ACC112 (cell line): ENCODE data around the gene ROBO1.

Experiments
- H2AFZ ChIP-seq: fragments of 200-600 bp; sonication (generic); one replicate; pipeline ENCODE4 v1.6.0; 2017; ENCODE audit warnings: antibody characterized with exemption, low read length; ENCODE audit not compliant: unreplicated experiment
- H3K27ac ChIP-seq: fragments of 200-600 bp; sonication (generic); 2 replicates; pipeline ENCODE4 v1.5.1; 2014; ENCODE audit warnings: low read depth, mild to moderate bottlenecking, antibody characterized with exemption, low read length, moderate library complexity
- H3K27me3 ChIP-seq: fragments of 200-600 bp; sonication (generic); 2 replicates; pipeline ENCODE4 v1.6.1; 2014; ENCODE audit warnings: mild to moderate bottlenecking, antibody characterized with exemption, low read length, moderate library complexity, mixed read lengths; ENCODE audit not compliant: insufficient read depth
- H3K36me3 ChIP-seq: fragments of 200-600 bp; sonication (generic); 2 replicates; pipeline ENCODE4 v1.6.1; 2016; ENCODE audit warnings: mild to moderate bottlenecking, antibody characterized with exemption, low read length, moderate library complexity, mixed read lengths; ENCODE audit not compliant: insufficient read depth
- H3K4me1 ChIP-seq: fragments of 200-600 bp; sonication (generic); one replicate; pipeline ENCODE4 v1.6.1; 2016; ENCODE audit warnings: low read length, mixed read lengths; ENCODE audit not compliant: insufficient read depth, unreplicated experiment, control insufficient read depth
- H3K4me3 ChIP-seq: fragments of 200-600 bp; sonication (generic); 2 replicates; pipeline ENCODE4 v1.5.1; 2014; ENCODE audit warnings: mild to moderate bottlenecking, low read depth, low read length
- H3K79me2 ChIP-seq: fragments of 200-600 bp; sonication (generic); one replicate; pipeline ENCODE4 v1.6.0; 2016; ENCODE audit warnings: low read length; ENCODE audit not compliant: control insufficient read depth, unreplicated experiment, insufficient read depth

The ROBO1 gene

GRCh38 chr3:79097964-79098660, 669.7 kb downstream of the ROBO1 start:
- no peaks in the 10 kb centered on the region for H3K4me1 ChIP-seq
- H3K27ac ChIP-seq = no peak overlapping the region
- H3K4me3 ChIP-seq = no peak overlapping the region
- no peaks in the 10 kb centered on the region for H3K36me3 ChIP-seq
- H2AFZ ChIP-seq = no peak overlapping the region
- H3K27me3 ChIP-seq = no peaks in the 10 kb centered on the region
- no peaks in the 10 kb centered on the region for H3K79me2 ChIP-seq

- H3K36me3 ChIP-seq = no peaks in the 10 kb centered on the region
- no peak overlapping the region for H3K4me3 ChIP-seq
- H3K4me1 ChIP-seq = no peaks in the 10 kb centered on the region
- H3K27me3 ChIP-seq = no peaks in the 10 kb centered on the region
- no peaks in the 10 kb centered on the region for H3K79me2 ChIP-seq
- H3K27ac ChIP-seq = no peak overlapping the region
- no peak overlapping the region for H2AFZ ChIP-seq
Observed at GRCh38 chr3:79094654-79095053, 673.1 kb downstream of the ROBO1 start.

GRCh38 chr3:79086514-79086913, 681.3 kb downstream of the ROBO1 start:
- H3K4me3 ChIP-seq = no peak overlapping the region
- H2AFZ ChIP-seq = no peak overlapping the region
- H3K27me3 ChIP-seq = no peaks in the 10 kb centered on the region
- no peaks in the 10 kb centered on the region for H3K36me3 ChIP-seq
- no peaks in the 10 kb centered on the region for H3K79me2 ChIP-seq
- peaks cover 5% of the 10 kb centered on the region for H3K4me1 ChIP-seq
- no peak overlapping the region for H3K27ac ChIP-seq

- H3K4me1 ChIP-seq = peaks cover 5% of the 10 kb centered on the region
- H3K79me2 ChIP-seq = no peaks in the 10 kb centered on the region
- H2AFZ ChIP-seq = peak overlapping the region; percentile 2
- no peak overlapping the region for H3K4me3 ChIP-seq
- H3K27ac ChIP-seq = no peak overlapping the region
- H3K27me3 ChIP-seq = no peaks in the 10 kb centered on the region
- no peaks in the 10 kb centered on the region for H3K36me3 ChIP-seq
Observed at GRCh38 chr3:79085171-79085570, 682.6 kb downstream of the ROBO1 start.

- no peak overlapping the region for H2AFZ ChIP-seq
- H3K27me3 ChIP-seq = no peaks in the 10 kb centered on the region
- no peaks in the 10 kb centered on the region for H3K79me2 ChIP-seq
Observed at GRCh38 chr3:79081335-79081734, 686.5 kb downstream of the ROBO1 start.

GRCh38 chr3:79074558-79074957, 693.2 kb downstream of the ROBO1 start:
- H3K79me2 ChIP-seq = no peaks in the 10 kb centered on the region
- H3K36me3 ChIP-seq = no peaks in the 10 kb centered on the region
- H3K27ac ChIP-seq = no peak overlapping the region
- no peak overlapping the region for H3K4me3 ChIP-seq
- H2AFZ ChIP-seq = no peak overlapping the region
- H3K27me3 ChIP-seq = no peaks in the 10 kb centered on the region
- no peaks in the 10 kb centered on the region for H3K4me1 ChIP-seq

More at GRCh38 chr3:79081335-79081734, 686.5 kb downstream of the ROBO1 start:
- no peak overlapping the region for H3K4me3 ChIP-seq
- H3K27ac ChIP-seq = no peak overlapping the region
- no peaks in the 10 kb centered on the region for H3K36me3 ChIP-seq
- peaks cover 5% of the 10 kb centered on the region for H3K4me1 ChIP-seq

GRCh38 chr3:79067734-79068133, 700.1 kb downstream of the ROBO1 start:
- Histone ChIP-seq H3K4me3 (no peak overlapping the region), H3K27me3 (no peaks in the 10 kb centered on the region), H3K4me1 (no peaks in the 10 kb centered on the region), H3K79me2 (no peaks in the 10 kb centered on the region), H3K27ac (no peak overlapping the region), H2AFZ (no peak overlapping the region), H3K36me3 (no peaks in the 10 kb centered on the region)

GRCh38 chr3:79066481-79066880, 701.3 kb downstream of the ROBO1 start:
- no peak overlapping the region for H3K27ac ChIP-seq
- no peaks in the 10 kb centered on the region for H3K4me1 ChIP-seq
- H3K4me3 ChIP-seq = no peak overlapping the region
- H3K36me3 ChIP-seq = no peaks in the 10 kb centered on the region
- no peak overlapping the region for H2AFZ ChIP-seq
- no peaks in the 10 kb centered on the region for H3K27me3 ChIP-seq
- H3K79me2 ChIP-seq = no peaks in the 10 kb centered on the region

GRCh38 chr3:79063624-79064023, 704.2 kb downstream of the ROBO1 start:
- no peaks in the 10 kb centered on the region for H3K27me3 ChIP-seq
- no peaks in the 10 kb centered on the region for H3K79me2 ChIP-seq
- H3K4me3 ChIP-seq = no peak overlapping the region
- H3K27ac ChIP-seq = no peak overlapping the region
- H3K36me3 ChIP-seq = no peaks in the 10 kb centered on the region
- no peaks in the 10 kb centered on the region for H3K4me1 ChIP-seq
- no peak overlapping the region for H2AFZ ChIP-seq

GRCh38 chr3:79057756-79058155, 710.0 kb downstream of the ROBO1 start:
- Histone ChIP-seq H3K27ac (no peak overlapping the region), H3K4me1 (no peaks in the 10 kb centered on the region), H3K4me3 (no peak overlapping the region), H2AFZ (no peak overlapping the region), H3K27me3 (no peaks in the 10 kb centered on the region), H3K36me3 (no peaks in the 10 kb centered on the region), H3K79me2 (no peaks in the 10 kb centered on the region)

- H3K4me1 ChIP-seq = no peaks in the 10 kb centered on the region
- H3K36me3 ChIP-seq = no peaks in the 10 kb centered on the region
- H3K27me3 ChIP-seq = no peaks in the 10 kb centered on the region
- no peaks in the 10 kb centered on the region for H3K79me2 ChIP-seq
- H2AFZ ChIP-seq = no peak overlapping the region
- H3K4me3 ChIP-seq = no peak overlapping the region
- H3K27ac ChIP-seq = no peak overlapping the region
Observed at GRCh38 chr3:79056498-79056897, 711.3 kb downstream of the ROBO1 start.
